Measurements from ENCODE around the gene ANKS1B. TPM values are rescaled to one million over a fixed set of nuclear protein-coding genes. Genes with fewer than 3 reads are reported as not detected.

The ANKS1B gene
- total RNA-seq, 1 experiment from 2014 or later, result 9.7 TPM

DNA sequence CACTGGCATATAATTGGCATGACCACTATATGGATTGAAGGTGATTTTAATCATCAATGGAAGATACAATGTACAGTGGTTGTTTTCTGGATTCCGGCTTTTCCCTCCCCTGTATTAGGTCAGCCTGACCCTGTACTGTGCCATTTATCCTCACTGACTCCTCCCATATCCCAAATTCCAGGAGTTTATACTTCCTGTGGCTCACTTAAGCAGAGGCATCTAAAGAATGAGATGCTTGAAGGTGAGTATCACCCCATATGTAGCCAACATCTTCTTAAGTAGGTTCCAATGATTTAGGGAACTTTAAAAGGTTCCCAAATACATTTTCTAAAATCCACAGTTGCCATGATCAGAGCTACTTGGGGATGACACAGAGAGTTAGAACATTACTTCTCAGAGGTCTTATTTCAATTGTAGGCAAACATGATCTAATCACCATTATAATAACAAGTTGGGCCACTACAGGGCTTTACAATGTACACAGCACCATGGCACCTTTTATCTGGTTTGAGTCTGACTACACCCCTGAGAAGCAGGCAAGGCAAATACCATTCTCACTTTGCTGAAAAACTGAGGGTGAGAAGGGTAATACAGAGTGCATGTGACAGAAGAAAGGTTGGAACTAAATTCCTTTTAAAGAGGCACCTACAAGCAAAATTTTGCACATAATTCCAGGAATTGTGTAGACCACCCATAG lies 549.5 kb downstream of the ANKS1B start:
- ATAC-seq (no peak), DNase-seq (ENCODE audit: low read depth, low spot score) (no peak)
- POLR2A ChIA-PET, result no interaction called here
- BruUV-seq (replicated peaks), result no TSS peak
- H3K27me3 ChIP-seq (ENCODE audit: control insufficient read depth, insufficient read depth, low read length), result no peaks in the 10 kb centered on the region
- H3K4me1 ChIP-seq (ENCODE audit: control insufficient read depth, insufficient read depth, low read length), result no peaks in the 10 kb centered on the region
- H3K27ac ChIP-seq (ENCODE audit: low read length), result no peak overlapping the region
- no peaks in the 10 kb centered on the region for H3K36me3 ChIP-seq (ENCODE audit: control insufficient read depth, insufficient read depth, low read length)
- no peak for TF ChIP-seq SIN3A (IDR thresholded peaks at IDR 0.05; ENCODE audit: borderline replicate concordance, insufficient read depth, low read depth, low read length)
- TF ChIP-seq, protein P1, sequence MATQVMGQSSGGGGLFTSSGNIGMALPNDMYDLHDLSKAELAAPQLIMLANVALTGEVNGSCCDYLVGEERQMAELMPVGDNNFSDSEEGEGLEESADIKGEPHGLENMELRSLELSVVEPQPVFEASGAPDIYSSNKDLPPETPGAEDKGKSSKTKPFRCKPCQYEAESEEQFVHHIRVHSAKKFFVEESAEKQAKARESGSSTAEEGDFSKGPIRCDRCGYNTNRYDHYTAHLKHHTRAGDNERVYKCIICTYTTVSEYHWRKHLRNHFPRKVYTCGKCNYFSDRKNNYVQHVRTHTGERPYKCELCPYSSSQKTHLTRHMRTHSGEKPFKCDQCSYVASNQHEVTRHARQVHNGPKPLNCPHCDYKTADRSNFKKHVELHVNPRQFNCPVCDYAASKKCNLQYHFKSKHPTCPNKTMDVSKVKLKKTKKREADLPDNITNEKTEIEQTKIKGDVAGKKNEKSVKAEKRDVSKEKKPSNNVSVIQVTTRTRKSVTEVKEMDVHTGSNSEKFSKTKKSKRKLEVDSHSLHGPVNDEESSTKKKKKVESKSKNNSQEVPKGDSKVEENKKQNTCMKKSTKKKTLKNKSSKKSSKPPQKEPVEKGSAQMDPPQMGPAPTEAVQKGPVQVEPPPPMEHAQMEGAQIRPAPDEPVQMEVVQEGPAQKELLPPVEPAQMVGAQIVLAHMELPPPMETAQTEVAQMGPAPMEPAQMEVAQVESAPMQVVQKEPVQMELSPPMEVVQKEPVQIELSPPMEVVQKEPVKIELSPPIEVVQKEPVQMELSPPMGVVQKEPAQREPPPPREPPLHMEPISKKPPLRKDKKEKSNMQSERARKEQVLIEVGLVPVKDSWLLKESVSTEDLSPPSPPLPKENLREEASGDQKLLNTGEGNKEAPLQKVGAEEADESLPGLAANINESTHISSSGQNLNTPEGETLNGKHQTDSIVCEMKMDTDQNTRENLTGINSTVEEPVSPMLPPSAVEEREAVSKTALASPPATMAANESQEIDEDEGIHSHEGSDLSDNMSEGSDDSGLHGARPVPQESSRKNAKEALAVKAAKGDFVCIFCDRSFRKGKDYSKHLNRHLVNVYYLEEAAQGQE (IDR thresholded peaks at IDR 0.05; ENCODE audit: insufficient read depth in 1 of 2, low read depth in 2 of 2, low read length in 1 of 2), result no peak
- H3K9me3 ChIP-seq (ENCODE audit: control insufficient read depth, insufficient read depth, low read depth, low read length), result peaks cover 6% of the 10 kb centered on the region
- H3K4me3 ChIP-seq (ENCODE audit: low read depth in 2 of 2, low read length in 2 of 2), result no peak overlapping the region
- in situ Hi-C loops (cut with HindIII; ENCODE audit: low pct_unique_long_range_greater_than_20kb, low sequenced_read_pairs), result no loop called here
- CTCF ChIA-PET, result no interaction called here
- intact Hi-C loops (cut with micrococcal nuclease; ENCODE audit: unreplicated experiment), result no loop called here

DNA sequence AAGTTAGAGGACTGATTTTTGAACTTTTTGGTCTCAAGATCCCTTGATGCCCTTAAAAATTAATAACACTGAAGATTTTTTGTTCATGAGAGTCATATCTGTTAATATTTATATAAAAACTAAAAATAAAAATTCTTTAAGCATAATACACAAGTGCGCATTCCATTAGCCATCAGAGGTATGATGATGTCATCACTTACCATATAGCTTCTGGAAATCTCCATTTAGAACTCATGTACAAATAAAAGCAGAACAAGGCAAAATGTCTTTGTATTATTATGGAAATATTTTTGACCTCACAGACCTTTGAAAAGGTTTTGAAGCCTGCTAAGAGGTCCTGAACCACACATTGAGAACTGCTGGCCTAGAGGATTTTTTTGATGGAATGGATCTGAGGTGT lies 551.6 kb downstream of the ANKS1B start:
- ATAC-seq, result no peak
- intact Hi-C loops (cut with micrococcal nuclease; ENCODE audit: unreplicated experiment) (no loop called here), in situ Hi-C loops (cut with HindIII; ENCODE audit: low pct_unique_long_range_greater_than_20kb, low sequenced_read_pairs) (no loop called here)
- Histone ChIP-seq H3K27me3 (ENCODE audit: control insufficient read depth, insufficient read depth, low read length) (no peaks in the 10 kb centered on the region), H3K36me3 (ENCODE audit: control insufficient read depth, insufficient read depth, low read length) (no peaks in the 10 kb centered on the region), H3K9me3 (ENCODE audit: control insufficient read depth, insufficient read depth, low read depth, low read length) (no peaks in the 10 kb centered on the region), H3K4me1 (ENCODE audit: control insufficient read depth, insufficient read depth, low read length) (no peaks in the 10 kb centered on the region), H3K4me3 (ENCODE audit: low read depth in 2 of 2, low read length in 2 of 2) (no peak overlapping the region), H3K27ac (ENCODE audit: low read length) (no peak overlapping the region)
- ChIA-PET CTCF (no interaction called here), POLR2A (no interaction called here)
- no peak for DNase-seq (ENCODE audit: low read depth, low spot score)
- BruUV-seq (replicated peaks), result no TSS peak
- TF ChIP-seq, protein P1 (IDR thresholded peaks at IDR 0.05; ENCODE audit: insufficient read depth in 1 of 2, low read depth in 2 of 2, low read length in 1 of 2), result no peak
- TF ChIP-seq SIN3A (IDR thresholded peaks at IDR 0.05; ENCODE audit: borderline replicate concordance, insufficient read depth, low read depth, low read length), result no peak

DNA sequence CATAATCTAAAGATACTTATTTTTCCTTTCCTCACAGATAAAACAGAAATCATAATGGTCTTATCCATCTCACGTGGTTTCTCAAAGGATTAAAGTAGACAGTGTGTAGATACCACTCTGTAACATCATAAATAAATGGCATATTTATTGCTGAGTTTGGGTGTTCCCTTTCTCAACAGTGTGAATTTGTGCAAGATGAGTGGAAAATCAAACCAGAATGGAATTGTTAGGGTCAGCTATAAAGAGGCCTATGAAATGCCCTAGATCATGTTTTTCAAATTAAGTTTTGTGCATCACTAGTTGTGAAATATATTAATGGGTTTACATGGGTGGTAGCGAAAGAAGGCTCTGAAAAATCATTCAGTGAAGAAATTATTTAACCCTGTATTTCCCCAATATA lies 553.5 kb downstream of the ANKS1B start:
- H3K9me3 ChIP-seq (ENCODE audit: control insufficient read depth, insufficient read depth, low read depth, low read length), result no peaks in the 10 kb centered on the region
- ChIA-PET CTCF (no interaction called here), POLR2A (no interaction called here)
- no peaks in the 10 kb centered on the region for H3K36me3 ChIP-seq (ENCODE audit: control insufficient read depth, insufficient read depth, low read length)
- H3K27ac ChIP-seq (ENCODE audit: low read length), result no peak overlapping the region
- ATAC-seq (no peak), DNase-seq (ENCODE audit: low read depth, low spot score) (no peak)
- intact Hi-C loops (cut with micrococcal nuclease; ENCODE audit: unreplicated experiment), result no loop called here
- TF ChIP-seq, protein P1 (IDR thresholded peaks at IDR 0.05; ENCODE audit: insufficient read depth in 1 of 2, low read depth in 2 of 2, low read length in 1 of 2), result no peak
- TF ChIP-seq, protein P2, sequence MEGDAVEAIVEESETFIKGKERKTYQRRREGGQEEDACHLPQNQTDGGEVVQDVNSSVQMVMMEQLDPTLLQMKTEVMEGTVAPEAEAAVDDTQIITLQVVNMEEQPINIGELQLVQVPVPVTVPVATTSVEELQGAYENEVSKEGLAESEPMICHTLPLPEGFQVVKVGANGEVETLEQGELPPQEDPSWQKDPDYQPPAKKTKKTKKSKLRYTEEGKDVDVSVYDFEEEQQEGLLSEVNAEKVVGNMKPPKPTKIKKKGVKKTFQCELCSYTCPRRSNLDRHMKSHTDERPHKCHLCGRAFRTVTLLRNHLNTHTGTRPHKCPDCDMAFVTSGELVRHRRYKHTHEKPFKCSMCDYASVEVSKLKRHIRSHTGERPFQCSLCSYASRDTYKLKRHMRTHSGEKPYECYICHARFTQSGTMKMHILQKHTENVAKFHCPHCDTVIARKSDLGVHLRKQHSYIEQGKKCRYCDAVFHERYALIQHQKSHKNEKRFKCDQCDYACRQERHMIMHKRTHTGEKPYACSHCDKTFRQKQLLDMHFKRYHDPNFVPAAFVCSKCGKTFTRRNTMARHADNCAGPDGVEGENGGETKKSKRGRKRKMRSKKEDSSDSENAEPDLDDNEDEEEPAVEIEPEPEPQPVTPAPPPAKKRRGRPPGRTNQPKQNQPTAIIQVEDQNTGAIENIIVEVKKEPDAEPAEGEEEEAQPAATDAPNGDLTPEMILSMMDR (IDR thresholded peaks at IDR 0.05), result no peak
- TF ChIP-seq TCF7L2 (IDR thresholded peaks at IDR 0.05; ENCODE audit: low read depth, low read length) (no peak), SIN3A (IDR thresholded peaks at IDR 0.05; ENCODE audit: borderline replicate concordance, insufficient read depth, low read depth, low read length) (no peak), POLR2AphosphoS5 (IDR thresholded peaks at IDR 0.05; ENCODE audit: low read depth, low read length) (no peak)
- H3K4me1 ChIP-seq (ENCODE audit: control insufficient read depth, insufficient read depth, low read length), result no peaks in the 10 kb centered on the region
- in situ Hi-C loops (cut with HindIII; ENCODE audit: low pct_unique_long_range_greater_than_20kb, low sequenced_read_pairs), result no loop called here
- H3K4me3 ChIP-seq (ENCODE audit: low read depth in 2 of 2, low read length in 2 of 2), result no peak overlapping the region
- H3K27me3 ChIP-seq (ENCODE audit: control insufficient read depth, insufficient read depth, low read length), result no peaks in the 10 kb centered on the region
- no TSS peak for BruUV-seq (replicated peaks)
